ENCODE measurements around the gene PCDHA3. TPM values are rescaled to one million over a fixed set of nuclear protein-coding genes. Genes with fewer than 3 reads are reported as not detected.
"Not testable (repeated sequence)": the region's sequence is repeated elsewhere in the genome, so short reads cannot be mapped to it uniquely, and the experiment has no call there.

PCDHA3 gene
- total RNA-seq = not detected

DNA sequence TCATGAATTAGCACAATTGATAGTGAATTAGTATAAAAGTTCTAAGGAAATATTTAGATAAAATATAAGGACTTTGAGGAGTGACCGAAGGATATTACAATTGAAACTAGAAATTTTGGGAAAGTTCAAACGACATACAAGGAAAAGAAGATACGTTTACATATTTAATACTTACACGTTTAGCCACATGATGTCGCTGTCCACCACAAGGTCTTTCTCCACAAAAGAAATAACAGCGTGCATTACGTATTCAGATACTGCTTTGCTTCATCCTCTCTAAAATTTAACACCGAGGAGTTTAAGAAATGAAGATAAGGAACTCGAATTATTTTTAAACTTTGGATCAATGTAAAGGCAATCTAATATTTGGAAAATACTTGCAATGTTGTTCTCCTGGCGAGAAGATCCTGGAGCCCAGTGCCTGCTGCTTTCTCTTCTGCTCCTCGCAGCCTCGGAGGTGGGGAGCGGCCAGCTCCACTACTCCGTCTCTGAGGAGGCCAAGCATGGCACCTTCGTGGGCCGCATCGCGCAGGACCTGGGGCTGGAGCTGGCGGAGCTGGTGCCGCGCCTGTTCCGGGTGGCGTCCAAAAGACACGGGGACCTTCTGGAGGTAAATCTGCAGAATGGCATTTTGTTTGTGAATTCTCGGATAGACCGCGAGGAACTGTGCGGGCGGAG, at the start of gene PCDHA3:
TSS of gene PCDHA3 (plus strand) at position 242 of the 678 bp plus-strand sequence.
- ChIA-PET CTCF (no interaction called here), POLR2A (no interaction called here)
- no peak within 1 kb of the TSS for H3K4me3 Mint-ChIP-seq
- no peaks in the 10 kb centered on the region for H3K4me1 Mint-ChIP-seq
- H3K27me3 Mint-ChIP-seq = peaks cover 1% of the 10 kb centered on the region
- H3K9me3 Mint-ChIP-seq = peaks cover 24% of the 10 kb centered on the region
- no peak for DNase-seq
- H3K27ac Mint-ChIP-seq = peak within 1 kb of the TSS; percentile 50
- H3K36me3 Mint-ChIP-seq (ENCODE audit: low read depth) = no peaks in the 10 kb centered on the region

DNA sequence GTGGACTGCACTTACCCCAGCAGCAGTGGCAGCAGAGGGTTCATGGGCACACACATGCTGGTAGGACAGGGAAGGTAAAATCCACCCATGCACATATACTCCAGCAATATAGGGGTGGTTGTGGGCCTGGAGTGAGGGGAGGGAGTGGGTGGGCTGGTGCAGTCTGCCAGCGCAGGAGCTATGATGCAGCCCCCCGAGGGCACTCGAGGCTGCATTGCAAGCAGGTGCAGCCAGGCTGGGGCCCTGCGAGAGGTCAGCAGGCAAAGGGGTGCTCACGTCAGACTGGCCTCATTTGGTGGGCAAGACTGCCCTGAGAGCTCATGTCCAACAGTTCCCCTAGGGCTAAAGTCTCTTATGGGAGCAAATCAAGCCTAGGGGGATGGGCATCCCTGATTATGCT, 47.3 kb upstream of the PCDHA3 start:
- Mint-ChIP-seq H3K9me3 (peaks cover 52% of the 10 kb centered on the region), H3K4me1 (no peaks in the 10 kb centered on the region), H3K36me3 (ENCODE audit: low read depth) (no peaks in the 10 kb centered on the region), H3K27me3 (no peaks in the 10 kb centered on the region), H3K27ac (no peak overlapping the region), H3K4me3 (no peak overlapping the region)
- CTCF ChIA-PET = no interaction called here
- POLR2A ChIA-PET = no interaction called here
- no peak for DNase-seq

DNA sequence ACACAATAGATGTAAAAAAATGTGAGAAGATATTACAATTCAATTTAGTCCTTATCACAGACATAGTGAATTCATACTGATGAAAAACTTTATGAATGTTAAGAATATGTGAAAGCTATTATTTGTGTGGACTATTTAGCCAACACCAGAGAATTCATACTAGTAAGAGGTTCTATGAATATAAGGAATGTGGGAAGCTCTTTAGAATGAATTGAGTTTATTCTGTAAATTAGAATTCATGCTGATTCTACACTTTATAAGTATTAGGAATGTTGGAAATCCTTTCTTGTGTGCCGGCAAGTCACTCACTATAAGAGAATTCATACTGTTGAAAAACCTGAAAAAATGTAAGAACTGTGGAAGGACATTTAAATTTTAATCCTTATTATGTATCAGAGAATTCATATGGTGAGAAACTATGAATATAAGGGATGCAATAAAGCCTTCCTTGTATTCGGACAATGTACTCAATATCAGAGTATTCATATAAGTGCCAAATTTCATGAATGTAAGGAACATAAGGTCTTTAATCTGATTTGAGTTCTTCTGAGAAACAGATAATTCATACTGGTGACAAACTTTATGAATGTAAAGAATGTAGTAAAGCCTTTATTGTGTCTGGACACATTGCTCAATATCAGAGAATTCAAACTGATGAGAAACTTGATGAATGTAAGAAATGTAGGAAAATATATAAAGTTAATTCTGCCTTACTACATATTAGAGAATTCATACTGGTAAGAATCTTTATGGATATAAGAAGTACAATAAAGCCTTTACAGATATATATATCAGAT, 36.5 kb upstream of the PCDHA3 start:
- Mint-ChIP-seq H3K9me3 (peaks cover 63% of the 10 kb centered on the region), H3K27me3 (no peaks in the 10 kb centered on the region), H3K4me3 (no peak overlapping the region), H3K36me3 (ENCODE audit: low read depth) (peaks cover 5% of the 10 kb centered on the region), H3K27ac (no peak overlapping the region), H3K4me1 (no peaks in the 10 kb centered on the region)
- ChIA-PET CTCF (no interaction called here), POLR2A (no interaction called here)
- no peak for DNase-seq

DNA sequence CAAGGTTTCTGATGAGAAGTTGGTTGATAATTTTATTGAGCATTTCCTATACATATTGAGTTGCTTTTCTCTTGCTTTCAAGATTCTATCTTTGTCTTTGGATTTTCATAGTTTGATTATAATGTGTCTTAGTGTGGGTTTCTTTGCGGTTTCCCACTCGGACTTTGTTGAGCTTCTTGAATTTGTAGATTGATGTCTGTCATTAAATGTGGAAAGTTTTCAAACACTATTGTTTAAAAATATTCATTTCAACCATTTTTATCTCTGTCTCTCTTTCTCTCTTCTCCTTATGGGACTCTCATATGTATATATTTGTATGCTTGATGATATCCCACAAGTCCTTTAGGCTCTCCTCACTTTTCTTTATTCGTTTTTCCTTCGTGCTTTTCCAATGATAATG, 33.4 kb upstream of the PCDHA3 start:
- POLR2A ChIA-PET = no interaction called here
- Mint-ChIP-seq H3K4me3 (no peak overlapping the region), H3K27me3 (no peaks in the 10 kb centered on the region), H3K4me1 (no peaks in the 10 kb centered on the region), H3K36me3 (ENCODE audit: low read depth) (peaks cover 3% of the 10 kb centered on the region), H3K27ac (no peak overlapping the region), H3K9me3 (peaks cover 53% of the 10 kb centered on the region)
- no peak for DNase-seq
- CTCF ChIA-PET = no interaction called here

DNA sequence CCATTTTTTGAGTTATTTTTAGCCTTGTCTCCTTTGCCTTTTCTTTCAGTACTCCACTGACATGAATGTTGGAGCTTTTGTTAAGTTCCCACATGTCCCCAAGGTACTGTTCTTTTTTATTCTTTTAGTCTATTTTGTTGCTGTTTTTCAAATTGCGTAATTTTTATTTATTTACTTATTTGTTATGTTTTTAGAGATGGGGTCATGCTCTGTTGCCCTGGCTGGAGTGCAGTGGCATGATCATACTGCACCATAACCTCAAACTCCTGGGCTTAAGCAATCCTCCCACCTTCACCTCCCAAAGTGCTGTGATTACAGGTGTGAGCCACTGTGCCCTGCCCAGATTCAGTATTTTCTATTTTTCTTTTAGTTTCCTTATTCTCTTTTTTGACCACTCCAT, 20.3 kb upstream of the PCDHA3 start:
- Mint-ChIP-seq H3K27ac (no peak overlapping the region), H3K36me3 (ENCODE audit: low read depth) (no peaks in the 10 kb centered on the region), H3K4me3 (no peak overlapping the region), H3K27me3 (no peaks in the 10 kb centered on the region), H3K4me1 (no peaks in the 10 kb centered on the region), H3K9me3 (peaks cover 47% of the 10 kb centered on the region)
- DNase-seq = no peak
- ChIA-PET POLR2A (no interaction called here), CTCF (no interaction called here)

DNA sequence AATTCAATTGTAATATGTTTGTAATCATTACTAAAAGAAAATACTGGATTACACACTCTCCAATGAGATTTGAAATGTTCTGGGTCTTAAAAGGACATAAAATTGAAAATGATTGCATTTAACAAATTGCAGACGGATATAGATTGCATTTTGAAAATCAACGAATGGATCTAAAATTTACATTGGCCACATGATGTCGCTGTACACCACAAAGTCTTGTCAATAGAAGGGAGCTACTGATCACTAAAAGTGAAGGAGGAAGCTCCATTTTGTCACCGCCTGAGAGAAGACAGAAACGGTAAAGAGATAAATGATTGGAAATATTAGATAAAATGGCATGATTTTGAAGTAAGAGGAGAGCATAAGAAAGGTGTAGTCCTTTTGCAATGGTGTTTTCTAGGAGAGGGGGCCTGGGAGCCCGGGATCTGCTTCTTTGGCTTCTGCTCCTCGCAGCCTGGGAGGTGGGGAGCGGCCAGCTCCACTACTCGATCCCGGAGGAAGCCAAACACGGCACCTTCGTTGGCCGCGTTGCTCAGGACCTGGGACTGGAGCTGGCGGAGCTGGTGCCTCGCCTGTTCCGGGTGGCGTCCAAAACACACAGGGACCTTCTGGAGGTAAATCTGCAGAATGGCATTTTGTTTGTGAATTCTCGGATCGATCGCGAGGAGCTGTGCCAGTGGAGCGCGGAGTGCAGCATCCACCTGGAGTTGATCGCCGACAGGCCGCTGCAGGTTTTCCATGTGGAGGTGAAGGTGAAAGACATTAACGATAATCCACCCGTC, 14.8 kb upstream of the PCDHA3 start, which contains the start of gene PCDHA1:
TSS of gene PCDHA1 (plus strand) at position 236 of the 782 bp plus-strand sequence.
- ChIA-PET CTCF (interaction anchor here (1.0 kb wide), 1 partner anchor 9 kb away, joined by 3 read pairs; the partner anchor contains the start of gene PCDHA2), POLR2A (no interaction called here)

DNA sequence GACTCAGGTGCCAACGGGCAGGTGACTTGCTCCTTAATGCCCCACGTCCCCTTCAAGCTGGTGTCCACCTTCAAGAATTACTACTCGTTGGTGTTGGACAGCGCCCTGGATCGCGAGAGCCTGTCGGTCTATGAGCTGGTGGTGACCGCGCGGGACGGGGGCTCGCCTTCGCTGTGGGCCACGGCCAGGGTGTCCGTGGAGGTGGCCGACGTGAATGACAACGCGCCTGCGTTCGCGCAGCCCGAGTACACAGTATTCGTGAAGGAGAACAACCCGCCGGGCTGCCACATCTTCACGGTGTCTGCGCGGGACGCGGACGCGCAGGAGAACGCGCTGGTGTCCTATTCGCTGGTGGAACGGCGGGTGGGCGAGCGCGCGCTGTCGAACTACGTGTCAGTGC, 13.4 kb upstream of the PCDHA3 start:
- H3K36me3 Mint-ChIP-seq (ENCODE audit: low read depth); POLR2A ChIA-PET; H3K4me3 Mint-ChIP-seq; DNase-seq; H3K4me1 Mint-ChIP-seq; H3K27ac Mint-ChIP-seq; H3K27me3 Mint-ChIP-seq: not testable (repeated sequence)
- H3K9me3 Mint-ChIP-seq = peaks cover 27% of the 10 kb centered on the region
- CTCF ChIA-PET = interaction anchor here (1.0 kb wide), 1 partner anchor 8 kb away, joined by 3 read pairs; the partner anchor contains the start of gene PCDHA2

More for the DNA sequence above, 14.8 kb upstream of the PCDHA3 start, which contains the start of gene PCDHA1:
- no peak for DNase-seq
- Mint-ChIP-seq H3K9me3 (peaks cover 31% of the 10 kb centered on the region), H3K4me3 (no peak within 1 kb of the TSS), H3K4me1 (peaks cover 1% of the 10 kb centered on the region), H3K27ac (no peak within 1 kb of the TSS), H3K36me3 (ENCODE audit: low read depth) (no peaks in the 10 kb centered on the region), H3K27me3 (peaks cover 4% of the 10 kb centered on the region)

DNA sequence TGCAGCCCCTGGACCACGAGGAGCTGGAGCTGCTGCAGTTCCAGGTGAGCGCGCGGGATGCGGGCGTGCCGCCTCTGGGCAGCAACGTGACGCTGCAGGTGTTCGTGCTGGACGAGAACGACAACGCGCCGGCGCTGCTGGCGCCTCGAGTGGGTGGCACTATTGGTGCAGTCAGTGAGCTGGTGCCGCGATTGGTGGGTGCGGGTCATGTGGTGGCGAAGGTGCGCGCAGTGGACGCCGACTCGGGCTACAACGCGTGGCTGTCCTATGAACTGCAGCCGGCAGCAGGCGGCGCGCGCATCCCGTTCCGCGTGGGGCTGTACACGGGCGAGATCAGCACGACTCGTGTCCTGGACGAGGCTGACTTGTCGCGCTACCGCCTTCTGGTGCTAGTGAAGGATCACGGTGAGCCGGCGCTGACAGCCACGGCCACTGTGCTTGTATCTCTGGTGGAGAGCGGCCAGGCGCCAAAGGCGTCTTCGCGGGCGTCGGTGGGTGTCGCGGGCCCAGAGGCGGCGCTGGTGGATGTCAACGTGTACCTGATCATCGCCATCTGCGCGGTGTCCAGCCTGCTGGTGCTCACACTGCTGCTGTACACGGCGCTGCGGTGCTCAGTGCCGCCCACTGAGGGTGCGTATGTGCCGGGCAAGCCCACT, 12.9 kb upstream of the PCDHA3 start:
- H3K9me3 Mint-ChIP-seq = peaks cover 24% of the 10 kb centered on the region
- CTCF ChIA-PET; H3K4me1 Mint-ChIP-seq; H3K27ac Mint-ChIP-seq; DNase-seq; H3K4me3 Mint-ChIP-seq; POLR2A ChIA-PET; H3K27me3 Mint-ChIP-seq; H3K36me3 Mint-ChIP-seq (ENCODE audit: low read depth): not testable (repeated sequence)

DNA sequence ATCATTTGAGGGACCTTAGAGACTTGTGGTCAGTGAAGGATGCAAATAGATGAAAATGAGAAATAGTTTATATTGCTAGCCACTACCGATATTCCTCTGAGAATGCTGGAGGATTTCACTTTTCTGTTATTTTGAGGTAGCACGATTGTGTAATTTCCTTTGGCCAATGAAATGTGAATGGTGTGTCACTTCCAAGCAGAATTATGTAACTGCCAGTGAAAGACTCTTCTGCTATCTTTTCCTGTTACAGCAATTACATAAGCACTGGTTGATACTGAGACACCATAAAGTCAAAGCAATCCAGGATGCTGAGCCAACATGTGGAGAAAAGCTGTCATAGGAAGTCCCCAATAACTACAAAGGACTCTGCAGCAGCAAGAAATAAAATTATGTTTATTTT, 9.8 kb upstream of the PCDHA3 start:
- POLR2A ChIA-PET = no interaction called here
- Mint-ChIP-seq H3K9me3 (peaks cover 34% of the 10 kb centered on the region), H3K4me1 (no peaks in the 10 kb centered on the region), H3K27ac (no peak overlapping the region), H3K27me3 (peaks cover 8% of the 10 kb centered on the region), H3K36me3 (ENCODE audit: low read depth) (no peaks in the 10 kb centered on the region), H3K4me3 (no peak overlapping the region)
- CTCF ChIA-PET = no interaction called here
- no peak for DNase-seq

DNA sequence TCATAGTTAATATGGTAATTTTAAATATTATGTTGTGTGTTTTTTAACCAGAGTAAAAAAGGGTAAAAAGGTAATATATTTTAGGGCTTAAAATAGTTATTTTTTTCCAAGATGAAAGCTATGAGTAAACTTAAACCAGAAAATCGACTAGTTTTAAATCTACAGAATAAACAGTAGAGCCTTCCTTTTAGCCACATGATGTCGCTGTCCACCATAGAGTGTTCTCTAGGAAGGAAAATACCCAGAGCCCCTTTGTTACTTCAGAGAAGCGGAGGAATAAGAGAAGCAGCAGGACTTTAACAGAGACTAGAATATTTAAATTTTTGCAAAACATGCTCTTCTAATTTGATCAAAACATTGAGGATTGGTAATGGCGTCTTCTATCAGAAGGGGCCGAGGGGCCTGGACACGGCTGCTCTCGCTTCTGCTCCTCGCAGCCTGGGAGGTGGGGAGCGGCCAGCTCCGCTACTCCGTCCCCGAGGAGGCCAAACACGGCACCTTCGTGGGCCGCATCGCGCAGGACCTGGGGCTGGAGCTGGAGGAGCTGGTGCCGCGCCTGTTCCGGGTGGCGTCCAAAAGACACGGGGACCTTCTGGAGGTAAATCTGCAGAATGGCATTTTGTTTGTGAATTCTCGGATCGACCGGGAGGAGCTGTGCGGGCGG, 6.1 kb upstream of the PCDHA3 start, which contains the start of gene PCDHA2:
TSS of gene PCDHA2 (plus strand) at position 258 of the 664 bp plus-strand sequence.
- peaks cover 4% of the 10 kb centered on the region for H3K27me3 Mint-ChIP-seq
- no peak within 1 kb of the TSS for H3K27ac Mint-ChIP-seq
- CTCF ChIA-PET = interaction anchor here (1.2 kb wide), 1 partner anchor 8 kb away, joined by 3 read pairs; no protein-coding TSS in a partner anchor
- no peaks in the 10 kb centered on the region for H3K36me3 Mint-ChIP-seq (ENCODE audit: low read depth)
- no peak for DNase-seq
- peaks cover 27% of the 10 kb centered on the region for H3K9me3 Mint-ChIP-seq
- H3K4me3 Mint-ChIP-seq = no peak within 1 kb of the TSS
- POLR2A ChIA-PET = no interaction called here
- H3K4me1 Mint-ChIP-seq = no peaks in the 10 kb centered on the region

DNA sequence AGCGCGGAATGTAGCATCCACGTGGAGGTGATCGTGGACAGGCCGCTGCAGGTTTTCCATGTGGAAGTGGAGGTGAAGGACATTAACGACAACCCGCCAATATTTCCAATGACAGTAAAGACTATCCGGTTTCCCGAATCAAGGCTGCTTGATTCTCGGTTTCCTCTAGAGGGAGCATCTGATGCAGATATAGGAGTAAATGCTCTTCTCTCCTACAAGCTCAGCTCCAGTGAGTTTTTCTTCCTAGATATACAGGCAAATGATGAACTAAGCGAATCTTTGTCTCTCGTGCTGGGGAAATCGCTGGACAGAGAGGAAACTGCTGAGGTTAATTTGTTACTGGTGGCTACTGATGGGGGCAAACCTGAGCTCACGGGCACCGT, 5.6 kb upstream of the PCDHA3 start:
- Mint-ChIP-seq H3K36me3 (ENCODE audit: low read depth) (no peaks in the 10 kb centered on the region), H3K27ac (no peak overlapping the region), H3K9me3 (peaks cover 28% of the 10 kb centered on the region), H3K27me3 (peaks cover 5% of the 10 kb centered on the region), H3K4me1 (no peaks in the 10 kb centered on the region), H3K4me3 (no peak overlapping the region)
- POLR2A ChIA-PET = no interaction called here
- CTCF ChIA-PET = interaction anchor here (1.2 kb wide), 1 partner anchor 9 kb away, joined by 3 read pairs; no protein-coding TSS in a partner anchor
- no peak for DNase-seq

DNA sequence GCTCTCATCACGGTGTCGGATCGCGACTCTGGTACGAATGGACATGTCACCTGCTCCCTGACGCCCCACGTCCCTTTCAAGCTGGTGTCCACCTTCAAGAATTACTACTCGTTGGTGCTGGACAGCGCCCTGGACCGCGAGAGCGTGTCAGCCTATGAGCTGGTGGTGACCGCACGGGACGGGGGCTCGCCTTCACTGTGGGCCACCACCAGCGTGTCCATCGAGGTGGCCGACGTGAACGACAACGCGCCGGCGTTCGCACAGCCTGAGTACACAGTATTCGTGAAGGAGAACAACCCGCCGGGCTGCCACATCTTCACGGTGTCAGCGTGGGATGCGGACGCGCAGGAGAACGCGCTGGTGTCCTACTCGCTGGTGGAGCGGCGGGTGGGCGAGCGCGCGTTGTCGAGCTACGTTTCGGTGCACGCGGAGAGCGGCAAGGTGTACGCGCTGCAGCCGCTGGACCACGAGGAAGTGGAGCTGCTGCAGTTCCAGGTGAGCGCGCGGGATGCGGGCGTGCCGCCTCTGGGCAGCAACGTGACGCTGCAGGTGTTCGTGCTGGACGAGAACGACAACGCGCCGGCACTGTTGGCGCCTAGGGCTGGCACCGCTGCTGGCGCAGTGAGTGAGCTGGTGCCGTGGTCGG, 4.7 kb upstream of the PCDHA3 start:
- H3K27me3 Mint-ChIP-seq; POLR2A ChIA-PET; DNase-seq; H3K36me3 Mint-ChIP-seq (ENCODE audit: low read depth); H3K4me1 Mint-ChIP-seq; H3K4me3 Mint-ChIP-seq; CTCF ChIA-PET; H3K27ac Mint-ChIP-seq: not testable (repeated sequence)
- H3K9me3 Mint-ChIP-seq = peaks cover 28% of the 10 kb centered on the region
